ENCODE measurements around the gene NAB2. TPM values are rescaled to one million over a fixed set of nuclear protein-coding genes. Genes with fewer than 3 reads are reported as not detected.

NAB2 gene
- polyA plus RNA-seq, 1 donor (not counting 4 experiments of a cell fraction or from before 2014, with no cell fraction given): 22.0 TPM

GRCh38 chr12:57143454-57143853, 54.5 kb downstream of the NAB2 start:
- peaks cover under 1 to 41% of the 10 kb centered on the region in 2 experiments for H3K36me3 ChIP-seq (ENCODE audit: control insufficient read depth in 2 of 2, extremely low read depth in 1 of 2, insufficient read depth in 2 of 2, low read length in 2 of 2)
- H3K9me3 ChIP-seq (ENCODE audit: control insufficient read depth, low read depth, low read length): no peaks in the 10 kb centered on the region
- no peaks in the 10 kb centered on the region for H4K20me1 ChIP-seq (ENCODE audit: control insufficient read depth, extremely low read depth, insufficient read depth, low read length)
- dilution Hi-C loops (cut with MboI; ENCODE audit: extremely low pct_ligation_motif_present, low sequenced_read_pairs): no loop called here
- DNase-seq (ENCODE audit: low read depth, low spot score) (no peak), FAIRE-seq (no peak)
- no peak overlapping the region for H3K9ac ChIP-seq (ENCODE audit: control insufficient read depth, extremely low read depth, insufficient read depth, low read length)
- H3K9me1 ChIP-seq (ENCODE audit: control insufficient read depth, extremely low read depth, insufficient read depth, low read length): no peaks in the 10 kb centered on the region
- H3K79me2 ChIP-seq (ENCODE audit: control insufficient read depth, insufficient read depth, low read length): no peaks in the 10 kb centered on the region
- no peak overlapping the region for H3K4me2 ChIP-seq (ENCODE audit: control insufficient read depth, extremely low read depth, insufficient read depth, low read depth, low read length)
- H3K4me3 ChIP-seq (ENCODE audit: control insufficient read depth in 2 of 3, extremely low read depth in 1 of 3, insufficient read depth in 2 of 3, low read depth in 1 of 3, low read length in 3 of 3): no peak overlapping the region
- H3K4me1 ChIP-seq (ENCODE audit: control insufficient read depth, extremely low read depth, insufficient read depth, low read length): no peaks in the 10 kb centered on the region
- no peak overlapping the region for H2AFZ ChIP-seq (ENCODE audit: control insufficient read depth, low read length)
- H3K27me3 ChIP-seq (ENCODE audit: control insufficient read depth, extremely low read depth, insufficient read depth, low read length): no peaks in the 10 kb centered on the region
- TF ChIP-seq CTCF (optimal IDR thresholded peaks at IDR 0.05 in 1 of 3, IDR thresholded peaks at IDR 0.05 in 1 of 3, conservative IDR thresholded peaks at IDR 0.05 in 1 of 3; ENCODE audit: extremely low read depth in 1 of 3, insufficient read depth in 2 of 3, low read length in 3 of 3) (no peak), EZH2 (IDR thresholded peaks at IDR 0.05; ENCODE audit: low read length) (no peak)
- H3K27ac ChIP-seq (ENCODE audit: control insufficient read depth, insufficient read depth, low read length): no peak overlapping the region

Other genes with a start within 250 kb of the NAB2 start
- gene SDR9C7, start 154.7 kb upstream of the NAB2 start, polyA plus RNA-seq: 1.3 to 2.4 TPM (median 1.3 TPM) in 3 replicates
- gene RDH16, start 131.5 kb upstream of the NAB2 start, polyA plus RNA-seq: 0.10 to 0.30 TPM (median 0.21 TPM) in 3 replicates
- 3.4 to 5.4 TPM (median 4.1 TPM) in 3 replicates for gene ZBTB39, start 82.6 kb upstream of the NAB2 start, polyA plus RNA-seq
- not detected in 3 replicates for gene TAC3, start 72.6 kb upstream of the NAB2 start, polyA plus RNA-seq
- gene MYO1A, start 39.0 kb upstream of the NAB2 start, polyA plus RNA-seq: 0.01 TPM in 1 of 3 replicates, not detected in the others
- 7.4 to 18.6 TPM (median 11.2 TPM) in 3 replicates for gene NEMP1, start 10.3 kb upstream of the NAB2 start, polyA plus RNA-seq
- 113 to 141 TPM (median 116 TPM) in 3 replicates for gene STAT6, start 22.2 kb downstream of the NAB2 start, polyA plus RNA-seq
- 4.9 to 11.3 TPM (median 9.6 TPM) in 3 replicates for gene LRP1, start 39.4 kb downstream of the NAB2 start, polyA plus RNA-seq
- not detected in 3 replicates for gene LRP1-AS, start 58.5 kb downstream of the NAB2 start, polyA plus RNA-seq
- 0.97 to 1.4 TPM (median 1.2 TPM) in 3 replicates for gene NXPH4, start 127.7 kb downstream of the NAB2 start, polyA plus RNA-seq
- gene SHMT2, start 140.6 kb downstream of the NAB2 start, polyA plus RNA-seq: 84.0 to 180 TPM (median 128 TPM) in 3 replicates
- gene STAC3, start 162.1 kb downstream of the NAB2 start, polyA plus RNA-seq: 0.27 to 0.94 TPM (median 0.62 TPM) in 3 replicates

Data from keratinocyte (primary cell).